Measurements from ENCODE around the gene GALP. TPM values are rescaled to one million over a fixed set of nuclear protein-coding genes. Genes with fewer than 3 reads are reported as not detected.

Gene GALP
- total RNA-seq, 1 donor from 2014 or later = not detected

DNA sequence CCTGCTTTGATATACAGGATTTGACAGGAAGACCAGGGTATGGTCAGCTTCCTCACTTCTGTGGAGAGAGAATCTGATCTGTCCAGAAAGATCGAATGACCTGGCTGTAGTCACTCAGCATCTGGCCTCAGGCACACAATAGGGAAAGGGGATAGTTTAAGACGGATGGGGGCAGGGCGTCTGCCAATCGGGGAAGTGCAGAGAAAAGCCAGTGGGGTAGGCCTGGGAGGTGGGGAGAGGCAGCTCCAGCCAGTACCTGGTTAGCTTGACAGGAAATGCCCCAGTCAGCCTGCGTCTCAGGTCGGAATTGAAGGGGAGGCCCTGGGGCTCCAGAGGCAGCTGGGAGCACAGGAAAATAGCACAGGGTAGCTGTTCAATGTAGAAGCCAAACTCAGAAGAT lies 22.3 kb upstream of the GALP start:
- intact Hi-C loops (cut with micrococcal nuclease) = no loop called here
- Mint-ChIP-seq H3K27me3 (no peaks in the 10 kb centered on the region), H3K4me3 (no peak overlapping the region), H3K36me3 (ENCODE audit: low read depth) (peaks cover 61% of the 10 kb centered on the region), H3K9me3 (no peaks in the 10 kb centered on the region), H3K4me1 (no peaks in the 10 kb centered on the region), H3K27ac (no peak overlapping the region)
- TF ChIP-seq, protein P1, sequence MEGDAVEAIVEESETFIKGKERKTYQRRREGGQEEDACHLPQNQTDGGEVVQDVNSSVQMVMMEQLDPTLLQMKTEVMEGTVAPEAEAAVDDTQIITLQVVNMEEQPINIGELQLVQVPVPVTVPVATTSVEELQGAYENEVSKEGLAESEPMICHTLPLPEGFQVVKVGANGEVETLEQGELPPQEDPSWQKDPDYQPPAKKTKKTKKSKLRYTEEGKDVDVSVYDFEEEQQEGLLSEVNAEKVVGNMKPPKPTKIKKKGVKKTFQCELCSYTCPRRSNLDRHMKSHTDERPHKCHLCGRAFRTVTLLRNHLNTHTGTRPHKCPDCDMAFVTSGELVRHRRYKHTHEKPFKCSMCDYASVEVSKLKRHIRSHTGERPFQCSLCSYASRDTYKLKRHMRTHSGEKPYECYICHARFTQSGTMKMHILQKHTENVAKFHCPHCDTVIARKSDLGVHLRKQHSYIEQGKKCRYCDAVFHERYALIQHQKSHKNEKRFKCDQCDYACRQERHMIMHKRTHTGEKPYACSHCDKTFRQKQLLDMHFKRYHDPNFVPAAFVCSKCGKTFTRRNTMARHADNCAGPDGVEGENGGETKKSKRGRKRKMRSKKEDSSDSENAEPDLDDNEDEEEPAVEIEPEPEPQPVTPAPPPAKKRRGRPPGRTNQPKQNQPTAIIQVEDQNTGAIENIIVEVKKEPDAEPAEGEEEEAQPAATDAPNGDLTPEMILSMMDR (IDR thresholded peaks at IDR 0.05) = no peak
- CTCF ChIA-PET = no interaction called here
- POLR2A ChIA-PET = no interaction called here
- DNase-seq = no peak
- no peak for ATAC-seq (ENCODE audit: low read depth)

DNA sequence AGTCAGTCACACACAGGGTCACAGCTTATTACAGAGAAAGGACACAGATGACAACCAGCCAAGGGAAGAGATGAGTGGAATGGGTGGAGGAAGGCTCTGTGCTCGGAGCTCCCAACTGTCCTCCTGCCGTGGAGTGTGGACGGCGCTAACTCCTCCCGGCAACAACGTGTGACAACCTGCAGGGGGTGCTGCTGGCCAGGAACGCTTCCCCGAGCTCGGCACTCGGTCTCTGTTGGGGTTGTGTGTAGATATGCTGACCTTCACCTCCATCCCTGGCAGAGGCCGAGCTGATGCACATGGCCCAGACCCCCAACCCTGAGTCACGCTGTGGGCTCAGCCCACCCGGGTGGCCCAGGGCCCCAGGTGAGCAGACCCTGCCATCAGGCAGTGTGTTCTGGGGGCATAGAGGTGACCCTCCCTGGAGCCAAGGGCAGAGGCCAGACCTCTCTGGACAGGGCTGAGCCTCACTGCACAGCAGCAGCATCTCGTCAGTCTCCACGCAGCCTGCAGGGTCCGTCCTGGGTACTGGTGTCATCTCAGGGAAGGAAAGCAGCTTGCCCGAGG lies 20.6 kb upstream of the GALP start:
- Mint-ChIP-seq H3K4me3 (no peak overlapping the region), H3K4me1 (no peaks in the 10 kb centered on the region), H3K27me3 (no peaks in the 10 kb centered on the region), H3K27ac (no peak overlapping the region), H3K36me3 (ENCODE audit: low read depth) (peaks cover 59% of the 10 kb centered on the region), H3K9me3 (no peaks in the 10 kb centered on the region)
- DNase-seq (no peak), ATAC-seq (ENCODE audit: low read depth) (no peak)
- ChIA-PET POLR2A (no interaction called here), CTCF (interaction anchor here (0.8 to 1.4 kb wide), 3 partner anchors 17 to 178 kb away, joined by 3 to 6 read pairs (median 5); no protein-coding TSS in a partner anchor)
- TF ChIP-seq, protein P1 (IDR thresholded peaks at IDR 0.05) = no peak
- intact Hi-C loops (cut with micrococcal nuclease) = no loop called here

DNA sequence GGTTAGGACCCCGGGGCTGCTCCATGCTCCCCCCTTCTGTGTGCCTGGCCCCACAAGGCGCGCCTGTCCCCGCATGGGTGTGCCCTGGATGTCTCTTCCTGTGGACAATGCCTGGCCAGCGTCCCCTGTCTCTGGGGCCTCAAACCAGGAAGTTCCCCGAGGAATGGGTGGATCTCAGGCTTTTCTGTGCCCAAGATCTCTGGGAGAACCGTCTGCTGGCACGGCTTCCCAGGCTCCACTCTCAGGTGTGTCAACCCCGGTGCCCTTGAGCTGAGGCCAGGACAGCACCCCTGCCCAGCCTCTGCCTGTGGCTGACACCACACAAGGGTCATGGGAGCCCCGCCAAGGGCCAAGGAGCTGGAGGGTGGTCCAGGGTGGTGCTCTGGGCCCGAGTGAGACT lies 19.0 kb upstream of the GALP start:
- POLR2A ChIA-PET = no interaction called here
- CTCF ChIA-PET = no interaction called here
- intact Hi-C loops (cut with micrococcal nuclease) = no loop called here
- ATAC-seq (ENCODE audit: low read depth) (no peak), DNase-seq (no peak)
- H3K27me3 Mint-ChIP-seq = no peaks in the 10 kb centered on the region
- H3K36me3 Mint-ChIP-seq (ENCODE audit: low read depth) = peaks cover 61% of the 10 kb centered on the region
- no peaks in the 10 kb centered on the region for H3K9me3 Mint-ChIP-seq
- TF ChIP-seq, protein P1 (IDR thresholded peaks at IDR 0.05) = no peak
- H3K27ac Mint-ChIP-seq = no peak overlapping the region
- no peaks in the 10 kb centered on the region for H3K4me1 Mint-ChIP-seq
- no peak overlapping the region for H3K4me3 Mint-ChIP-seq

DNA sequence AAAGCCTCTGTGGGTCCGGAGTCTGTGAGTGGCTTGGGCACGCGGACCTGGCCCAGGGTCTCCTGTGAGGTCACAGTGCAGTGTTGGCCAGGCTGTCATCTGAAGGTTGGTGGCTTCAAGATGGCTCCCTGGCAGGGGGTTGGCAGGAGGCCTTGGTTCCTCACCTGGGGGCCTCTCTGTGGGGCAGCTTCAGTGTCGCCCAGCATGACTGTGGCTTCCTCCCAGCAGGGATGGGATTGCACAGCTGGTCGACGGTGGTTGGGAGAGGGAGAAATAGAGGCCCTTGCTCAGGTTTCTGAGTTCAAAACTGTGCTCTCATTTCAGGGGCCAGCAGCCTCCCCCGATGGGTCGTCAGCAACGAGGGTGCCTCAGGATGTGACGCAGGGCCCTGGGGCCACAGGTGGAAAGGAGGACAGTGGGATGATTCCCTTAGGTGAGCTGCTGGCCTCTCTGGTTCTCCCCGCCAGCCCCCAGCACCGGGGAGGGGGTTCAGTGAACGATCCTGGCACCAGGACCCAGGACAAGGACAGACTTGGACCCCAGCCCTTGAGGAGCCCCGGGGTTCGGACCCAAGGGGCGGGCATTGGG lies 17.5 kb upstream of the GALP start:
- DNase-seq (no peak), ATAC-seq (ENCODE audit: low read depth) (no peak)
- POLR2A ChIA-PET = no interaction called here
- Mint-ChIP-seq H3K27ac (no peak overlapping the region), H3K9me3 (no peaks in the 10 kb centered on the region), H3K4me1 (peaks cover 3% of the 10 kb centered on the region), H3K36me3 (ENCODE audit: low read depth) (peaks cover 54% of the 10 kb centered on the region), H3K4me3 (no peak overlapping the region), H3K27me3 (no peaks in the 10 kb centered on the region)
- TF ChIP-seq, protein P1 (IDR thresholded peaks at IDR 0.05) = no peak
- CTCF ChIA-PET = no interaction called here
- intact Hi-C loops (cut with micrococcal nuclease) = no loop called here

DNA sequence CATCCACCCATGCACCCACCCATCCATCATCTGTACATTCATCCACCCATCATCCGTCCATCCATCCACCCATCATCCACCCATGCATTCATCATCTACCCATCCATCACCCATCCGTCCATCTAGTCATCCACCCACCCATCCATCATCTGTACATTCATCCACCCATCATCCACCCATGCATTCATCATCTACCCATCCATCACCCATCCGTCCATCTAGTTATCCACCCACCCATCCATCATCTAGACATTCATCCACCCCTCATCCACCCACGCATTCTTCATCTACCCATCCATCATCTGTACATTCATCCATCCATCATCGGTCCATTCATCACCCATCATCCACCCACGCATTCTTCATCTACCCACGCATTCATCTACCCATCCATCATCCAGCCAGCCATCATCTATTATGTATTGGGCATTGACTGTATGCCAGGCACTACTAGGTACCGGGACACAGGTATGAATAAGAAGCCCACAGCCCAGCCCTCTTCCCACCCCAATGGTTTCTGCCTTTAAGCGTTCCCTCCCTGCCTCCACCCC lies 16.7 kb upstream of the GALP start:
- no peak overlapping the region for H3K27ac Mint-ChIP-seq
- TF ChIP-seq, protein P1 (IDR thresholded peaks at IDR 0.05) = no peak
- peaks cover 3% of the 10 kb centered on the region for H3K4me1 Mint-ChIP-seq
- no peak for DNase-seq
- ChIA-PET CTCF (no interaction called here), POLR2A (no interaction called here)
- no peak for ATAC-seq (ENCODE audit: low read depth)
- intact Hi-C loops (cut with micrococcal nuclease) = no loop called here
- H3K36me3 Mint-ChIP-seq (ENCODE audit: low read depth) = peaks cover 46% of the 10 kb centered on the region
- H3K9me3 Mint-ChIP-seq = no peaks in the 10 kb centered on the region
- H3K4me3 Mint-ChIP-seq = no peak overlapping the region
- H3K27me3 Mint-ChIP-seq = no peaks in the 10 kb centered on the region
